H1 (cell line): ENCODE results near the gene HOXB6. TPM values are rescaled to one million over a fixed set of nuclear protein-coding genes. Genes with fewer than 3 reads are reported as not detected.

ENCODE experiments used
- ASH2L ChIP-seq: fragments of 200-600, 300-600 bp; sonication (generic); IDR thresholded peaks from one replicate; pipeline ENCODE4 v1.7.1; 2017; ENCODE audit warnings: low read length
- CREB1 ChIP-seq: IDR thresholded peaks from 2 replicates; pipeline ENCODE4 v1.6.1; 2012; ENCODE audit warnings: inconsistent platforms
- NANOG ChIP-seq: IDR thresholded peaks from 2 replicates; pipeline ENCODE4 v1.6.1; 2011; ENCODE audit warnings: low read length, low read depth, mild to moderate bottlenecking, inconsistent platforms; ENCODE audit not compliant: insufficient read depth, poor library complexity, severe bottlenecking
- SUZ12 ChIP-seq: fragments of 200-600 bp; sonication (generic); IDR thresholded peaks from 2 replicates; pipeline ENCODE4 v1.6.1; 2012; ENCODE audit warnings: mild to moderate bottlenecking, inconsistent platforms, low read length, moderate library complexity, mixed read lengths
- TBP ChIP-seq: IDR thresholded peaks from 2 replicates; pipeline ENCODE4 v1.6.1; 2011; ENCODE audit warnings: low read depth, low read length, improper control_type of control experiment
- YY1 ChIP-seq: IDR thresholded peaks from 2 replicates; pipeline ENCODE4 v1.6.1; 2011; ENCODE audit warnings: low read depth, mild to moderate bottlenecking, low read length
- polyA plus RNA-seq, 7 experiments: library from polyadenylated mRNA; depleted of rRNA in 3 of 7; stranded (reverse) in 5 of 7; unstranded in 2 of 7; fragments of >200 nt in 5 of 7; fragments of 200-250 nt in 2 of 7; gene quantifications; 1 replicate in 5 of 7; 2 replicates in 1 of 7; 4 replicates in 1 of 7; pipeline versions ENCODE4 v1.2.1 to v1.2.3, GENCODE V29; 2011 to 2013; ENCODE audit warnings: missing spikeins in 2 of 7, mixed read lengths in 2 of 7
- total RNA-seq: library from RNA; stranded (reverse); fragmentation: NEBNext Ultra II Directional; extraction: Animal tissue kit (Norgen Biotek cat#: 25700); gene quantifications from 2 replicates; pipeline ENCODE4 v1.2.1, GENCODE V29; 2021
- TF ChIP-seq, protein P1 (sequence below): fragments of 300-600 bp; sonication (generic); IDR thresholded peaks from 2 replicates; pipeline ENCODE4 v1.7.1; 2012; ENCODE audit warnings: low read length, moderate library complexity, mild to moderate bottlenecking, inconsistent platforms; ENCODE audit not compliant: insufficient replicate concordance
- TF ChIP-seq, protein P2 (sequence below): IDR thresholded peaks from 2 replicates; pipeline ENCODE4 v1.6.1; 2012; ENCODE audit warnings: inconsistent platforms

HOXB6 gene
- total and polyA plus RNA-seq, 2 of the 8 experiments (the other 6 are each of a cell fraction or from before 2014, with no cell fraction given), result not detected

DNA sequence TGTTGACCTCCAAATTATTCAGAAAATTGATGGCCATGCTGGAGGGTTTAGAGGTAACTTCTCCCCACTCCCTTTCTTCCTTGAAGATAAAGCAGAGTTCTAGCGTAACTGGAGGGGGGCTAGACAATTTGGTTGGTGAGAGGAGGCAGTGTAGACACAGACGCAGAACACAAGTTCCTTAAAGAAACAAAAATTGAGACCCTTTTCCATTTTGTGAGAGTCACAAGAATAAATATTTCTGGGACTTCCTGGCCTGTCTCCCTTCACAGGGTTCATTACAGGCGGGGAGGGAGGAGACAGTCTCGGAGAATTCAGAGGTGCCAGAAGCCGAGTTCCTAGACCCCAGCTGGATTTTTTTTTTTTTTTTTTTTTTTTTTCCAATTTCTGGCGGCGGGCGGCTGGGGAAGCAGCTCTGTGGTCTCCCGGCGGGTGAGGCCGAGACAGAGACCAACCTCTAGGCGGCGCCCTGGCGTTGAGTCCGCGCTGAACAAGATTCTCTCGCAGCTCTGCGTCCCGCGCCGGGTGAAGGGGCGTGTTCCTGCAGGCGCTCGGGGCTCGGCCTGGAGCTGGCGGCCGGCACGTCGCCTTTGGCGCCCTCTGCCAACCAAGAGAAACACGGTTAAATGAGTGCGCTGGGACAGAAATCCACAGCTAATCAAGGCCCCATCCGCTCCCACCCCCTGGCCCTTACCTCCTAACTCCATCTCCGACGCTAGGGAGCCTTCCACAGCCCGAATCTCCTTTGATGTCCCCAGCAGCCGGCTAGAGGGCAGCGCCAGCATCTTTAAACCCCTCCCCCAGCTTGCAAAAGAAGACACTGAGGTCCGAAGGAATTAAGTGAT, 31.6 kb upstream of the HOXB6 start (continued):
- TF ChIP-seq, protein P1, sequence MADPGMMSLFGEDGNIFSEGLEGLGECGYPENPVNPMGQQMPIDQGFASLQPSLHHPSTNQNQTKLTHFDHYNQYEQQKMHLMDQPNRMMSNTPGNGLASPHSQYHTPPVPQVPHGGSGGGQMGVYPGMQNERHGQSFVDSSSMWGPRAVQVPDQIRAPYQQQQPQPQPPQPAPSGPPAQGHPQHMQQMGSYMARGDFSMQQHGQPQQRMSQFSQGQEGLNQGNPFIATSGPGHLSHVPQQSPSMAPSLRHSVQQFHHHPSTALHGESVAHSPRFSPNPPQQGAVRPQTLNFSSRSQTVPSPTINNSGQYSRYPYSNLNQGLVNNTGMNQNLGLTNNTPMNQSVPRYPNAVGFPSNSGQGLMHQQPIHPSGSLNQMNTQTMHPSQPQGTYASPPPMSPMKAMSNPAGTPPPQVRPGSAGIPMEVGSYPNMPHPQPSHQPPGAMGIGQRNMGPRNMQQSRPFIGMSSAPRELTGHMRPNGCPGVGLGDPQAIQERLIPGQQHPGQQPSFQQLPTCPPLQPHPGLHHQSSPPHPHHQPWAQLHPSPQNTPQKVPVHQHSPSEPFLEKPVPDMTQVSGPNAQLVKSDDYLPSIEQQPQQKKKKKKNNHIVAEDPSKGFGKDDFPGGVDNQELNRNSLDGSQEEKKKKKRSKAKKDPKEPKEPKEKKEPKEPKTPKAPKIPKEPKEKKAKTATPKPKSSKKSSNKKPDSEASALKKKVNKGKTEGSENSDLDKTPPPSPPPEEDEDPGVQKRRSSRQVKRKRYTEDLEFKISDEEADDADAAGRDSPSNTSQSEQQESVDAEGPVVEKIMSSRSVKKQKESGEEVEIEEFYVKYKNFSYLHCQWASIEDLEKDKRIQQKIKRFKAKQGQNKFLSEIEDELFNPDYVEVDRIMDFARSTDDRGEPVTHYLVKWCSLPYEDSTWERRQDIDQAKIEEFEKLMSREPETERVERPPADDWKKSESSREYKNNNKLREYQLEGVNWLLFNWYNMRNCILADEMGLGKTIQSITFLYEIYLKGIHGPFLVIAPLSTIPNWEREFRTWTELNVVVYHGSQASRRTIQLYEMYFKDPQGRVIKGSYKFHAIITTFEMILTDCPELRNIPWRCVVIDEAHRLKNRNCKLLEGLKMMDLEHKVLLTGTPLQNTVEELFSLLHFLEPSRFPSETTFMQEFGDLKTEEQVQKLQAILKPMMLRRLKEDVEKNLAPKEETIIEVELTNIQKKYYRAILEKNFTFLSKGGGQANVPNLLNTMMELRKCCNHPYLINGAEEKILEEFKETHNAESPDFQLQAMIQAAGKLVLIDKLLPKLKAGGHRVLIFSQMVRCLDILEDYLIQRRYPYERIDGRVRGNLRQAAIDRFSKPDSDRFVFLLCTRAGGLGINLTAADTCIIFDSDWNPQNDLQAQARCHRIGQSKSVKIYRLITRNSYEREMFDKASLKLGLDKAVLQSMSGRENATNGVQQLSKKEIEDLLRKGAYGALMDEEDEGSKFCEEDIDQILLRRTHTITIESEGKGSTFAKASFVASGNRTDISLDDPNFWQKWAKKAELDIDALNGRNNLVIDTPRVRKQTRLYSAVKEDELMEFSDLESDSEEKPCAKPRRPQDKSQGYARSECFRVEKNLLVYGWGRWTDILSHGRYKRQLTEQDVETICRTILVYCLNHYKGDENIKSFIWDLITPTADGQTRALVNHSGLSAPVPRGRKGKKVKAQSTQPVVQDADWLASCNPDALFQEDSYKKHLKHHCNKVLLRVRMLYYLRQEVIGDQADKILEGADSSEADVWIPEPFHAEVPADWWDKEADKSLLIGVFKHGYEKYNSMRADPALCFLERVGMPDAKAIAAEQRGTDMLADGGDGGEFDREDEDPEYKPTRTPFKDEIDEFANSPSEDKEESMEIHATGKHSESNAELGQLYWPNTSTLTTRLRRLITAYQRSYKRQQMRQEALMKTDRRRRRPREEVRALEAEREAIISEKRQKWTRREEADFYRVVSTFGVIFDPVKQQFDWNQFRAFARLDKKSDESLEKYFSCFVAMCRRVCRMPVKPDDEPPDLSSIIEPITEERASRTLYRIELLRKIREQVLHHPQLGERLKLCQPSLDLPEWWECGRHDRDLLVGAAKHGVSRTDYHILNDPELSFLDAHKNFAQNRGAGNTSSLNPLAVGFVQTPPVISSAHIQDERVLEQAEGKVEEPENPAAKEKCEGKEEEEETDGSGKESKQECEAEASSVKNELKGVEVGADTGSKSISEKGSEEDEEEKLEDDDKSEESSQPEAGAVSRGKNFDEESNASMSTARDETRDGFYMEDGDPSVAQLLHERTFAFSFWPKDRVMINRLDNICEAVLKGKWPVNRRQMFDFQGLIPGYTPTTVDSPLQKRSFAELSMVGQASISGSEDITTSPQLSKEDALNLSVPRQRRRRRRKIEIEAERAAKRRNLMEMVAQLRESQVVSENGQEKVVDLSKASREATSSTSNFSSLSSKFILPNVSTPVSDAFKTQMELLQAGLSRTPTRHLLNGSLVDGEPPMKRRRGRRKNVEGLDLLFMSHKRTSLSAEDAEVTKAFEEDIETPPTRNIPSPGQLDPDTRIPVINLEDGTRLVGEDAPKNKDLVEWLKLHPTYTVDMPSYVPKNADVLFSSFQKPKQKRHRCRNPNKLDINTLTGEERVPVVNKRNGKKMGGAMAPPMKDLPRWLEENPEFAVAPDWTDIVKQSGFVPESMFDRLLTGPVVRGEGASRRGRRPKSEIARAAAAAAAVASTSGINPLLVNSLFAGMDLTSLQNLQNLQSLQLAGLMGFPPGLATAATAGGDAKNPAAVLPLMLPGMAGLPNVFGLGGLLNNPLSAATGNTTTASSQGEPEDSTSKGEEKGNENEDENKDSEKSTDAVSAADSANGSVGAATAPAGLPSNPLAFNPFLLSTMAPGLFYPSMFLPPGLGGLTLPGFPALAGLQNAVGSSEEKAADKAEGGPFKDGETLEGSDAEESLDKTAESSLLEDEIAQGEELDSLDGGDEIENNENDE, result no peak
- TF ChIP-seq SUZ12 (peak; percentile 79), NANOG (no peak), ASH2L (peak; percentile 65), YY1 (peak; percentile 44; the same call in 1 of the 2 replicates), TBP (peak; percentile 68; the same call in 1 of the 2 replicates), CREB1 (peak; percentile 53; the same call in 1 of the 2 replicates)
- TF ChIP-seq, protein P2, sequence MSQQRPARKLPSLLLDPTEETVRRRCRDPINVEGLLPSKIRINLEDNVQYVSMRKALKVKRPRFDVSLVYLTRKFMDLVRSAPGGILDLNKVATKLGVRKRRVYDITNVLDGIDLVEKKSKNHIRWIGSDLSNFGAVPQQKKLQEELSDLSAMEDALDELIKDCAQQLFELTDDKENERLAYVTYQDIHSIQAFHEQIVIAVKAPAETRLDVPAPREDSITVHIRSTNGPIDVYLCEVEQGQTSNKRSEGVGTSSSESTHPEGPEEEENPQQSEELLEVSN, result peak; percentile 47; the same call in 1 of the 2 replicates
